Spleen (tissue), 7 donors: ENCODE measurements around the gene SUCLA2.

Experiments
- POLR2A ChIP-seq, 3 donors: fragments of 450-650 bp; IDR thresholded peaks; one replicate each; pipeline ENCODE4 v1.5.1; 2017; ENCODE audit warnings: antibody characterized with exemption in 3 of 3, mild to moderate bottlenecking in 1 of 3
- TF ChIP-seq, protein P1 (sequence below), 11 experiments: fragments of 200-600 bp in 7 of 11; fragments of 450-650 bp in 4 of 11; sonication (generic) in 4 of 11; IDR thresholded peaks in 8 of 11; conservative IDR thresholded peaks in 3 of 11; 1 replicate in 7 of 11; 2 replicates in 4 of 11; pipeline versions ENCODE4 v1.4.0 to v1.8.0; 2016 to 2021; ENCODE audit warnings: antibody characterized with exemption in 11 of 11, inconsistent platforms in 4 of 11, mild to moderate bottlenecking in 1 of 11
- donor health status: DM: no; HTN: no; CAD: no; lungs with moderate emphysema.
- donor health status: DM: no; HTN: no; CAD: no.
- donor health status: DM: no; HTN: no; CAD: no.

DNA sequence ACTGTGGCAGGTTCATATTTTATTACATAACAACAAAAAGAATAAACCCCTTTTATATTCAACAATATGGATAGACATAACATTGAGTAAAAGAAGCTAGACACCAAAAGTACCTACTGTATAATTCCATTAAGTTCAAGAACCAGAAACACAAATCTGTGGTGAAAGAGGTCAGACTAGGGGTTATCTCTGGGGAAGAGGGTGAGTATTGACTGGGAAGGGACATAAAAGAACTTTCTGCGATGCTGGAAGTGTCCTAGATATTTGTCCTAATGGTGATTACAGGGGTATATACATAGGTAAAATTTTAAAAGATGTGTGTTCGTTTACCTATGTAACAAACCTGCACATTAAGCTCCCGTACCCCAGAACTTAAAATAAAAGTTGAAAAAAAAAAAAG is 103.0 kb downstream of the SUCLA2 start:
- TF ChIP-seq POLR2A (IDR thresholded peaks at IDR 0.05), result no peak
- TF ChIP-seq, protein P1, sequence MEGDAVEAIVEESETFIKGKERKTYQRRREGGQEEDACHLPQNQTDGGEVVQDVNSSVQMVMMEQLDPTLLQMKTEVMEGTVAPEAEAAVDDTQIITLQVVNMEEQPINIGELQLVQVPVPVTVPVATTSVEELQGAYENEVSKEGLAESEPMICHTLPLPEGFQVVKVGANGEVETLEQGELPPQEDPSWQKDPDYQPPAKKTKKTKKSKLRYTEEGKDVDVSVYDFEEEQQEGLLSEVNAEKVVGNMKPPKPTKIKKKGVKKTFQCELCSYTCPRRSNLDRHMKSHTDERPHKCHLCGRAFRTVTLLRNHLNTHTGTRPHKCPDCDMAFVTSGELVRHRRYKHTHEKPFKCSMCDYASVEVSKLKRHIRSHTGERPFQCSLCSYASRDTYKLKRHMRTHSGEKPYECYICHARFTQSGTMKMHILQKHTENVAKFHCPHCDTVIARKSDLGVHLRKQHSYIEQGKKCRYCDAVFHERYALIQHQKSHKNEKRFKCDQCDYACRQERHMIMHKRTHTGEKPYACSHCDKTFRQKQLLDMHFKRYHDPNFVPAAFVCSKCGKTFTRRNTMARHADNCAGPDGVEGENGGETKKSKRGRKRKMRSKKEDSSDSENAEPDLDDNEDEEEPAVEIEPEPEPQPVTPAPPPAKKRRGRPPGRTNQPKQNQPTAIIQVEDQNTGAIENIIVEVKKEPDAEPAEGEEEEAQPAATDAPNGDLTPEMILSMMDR (IDR thresholded peaks at IDR 0.05 in 8 of 11, conservative IDR thresholded peaks at IDR 0.05 in 3 of 11), result no peak
